NCI-H524 treated with DMSO at 0.1 percent for 48 hours (cell line): ENCODE measurements around the gene EDEM3.

Experiments
- DNase-seq: peaks from one replicate; lab custom pipeline; 2025; lab: John Stamatoyannopoulos, UW

EDEM3 gene

GRCh38 chr1:184673305-184673704 lies 81.4 kb downstream of the EDEM3 start:
- DNase-seq: no peak

GRCh38 chr1:184672013-184672726 lies 82.5 kb downstream of the EDEM3 start:
- DNase-seq: no peak

- DNase-seq: no peak
These were observed 85.3 kb downstream of the EDEM3 start for GRCh38 chr1:184669391-184669790.

- DNase-seq: no peak
These were observed 89.3 kb downstream of the EDEM3 start for GRCh38 chr1:184665360-184665759.

- DNase-seq: no peak
These were observed 90.0 kb downstream of the EDEM3 start for GRCh38 chr1:184664661-184665060.

- DNase-seq: no peak
These were observed 90.5 kb downstream of the EDEM3 start for GRCh38 chr1:184664042-184664660.

- no peak for DNase-seq
These were observed 92.9 kb downstream of the EDEM3 start for GRCh38 chr1:184661801-184662200.

- no peak for DNase-seq
These were observed 94.0 kb downstream of the EDEM3 start for GRCh38 chr1:184660462-184661191.

- DNase-seq: no peak
These were observed 96.6 kb downstream of the EDEM3 start for GRCh38 chr1:184658055-184658454.

- no peak for DNase-seq
These were observed 98.4 kb downstream of the EDEM3 start for GRCh38 chr1:184656221-184656620.

- DNase-seq: no peak
These were observed 99.5 kb downstream of the EDEM3 start for GRCh38 chr1:184655185-184655584.

- no peak for DNase-seq
These were observed 104.3 kb downstream of the EDEM3 start for GRCh38 chr1:184650177-184650866.

- DNase-seq: no peak
These were observed 105.2 kb downstream of the EDEM3 start for GRCh38 chr1:184649451-184649888.

GRCh38 chr1:184648856-184649201 lies 105.8 kb downstream of the EDEM3 start:
- DNase-seq: no peak

- no peak for DNase-seq
These were observed 106.3 kb downstream of the EDEM3 start for GRCh38 chr1:184648160-184648855.

- DNase-seq: no peak
These were observed 107.2 kb downstream of the EDEM3 start for GRCh38 chr1:184647471-184647870.

GRCh38 chr1:184646824-184647223 lies 107.8 kb downstream of the EDEM3 start:
- DNase-seq: no peak

GRCh38 chr1:184646178-184646701 lies 108.4 kb downstream of the EDEM3 start:
- no peak for DNase-seq

- DNase-seq: no peak
These were observed 109.9 kb downstream of the EDEM3 start for GRCh38 chr1:184644771-184645170.

GRCh38 chr1:184643661-184644060 lies 111.0 kb downstream of the EDEM3 start:
- no peak for DNase-seq

- no peak for DNase-seq
These were observed 112.8 kb downstream of the EDEM3 start for GRCh38 chr1:184641894-184642293.

- DNase-seq: peak; percentile 33
These were observed 114.2 kb downstream of the EDEM3 start for GRCh38 chr1:184640505-184640904.
